GM12878 (cell line): ENCODE data around the gene MRC2. TPM values are rescaled to one million over a fixed set of nuclear protein-coding genes. Genes with fewer than 3 reads are reported as not detected.

ENCODE experiments used
- ATAC-seq: fragments of 200-7000 bp; cut with Tn5 transposase; 3 replicates; pipeline ENCODE4 v1.9.1; 2020; ENCODE audit warnings: mild to moderate bottlenecking, moderate library complexity
- BruUV-seq: library from RNA; stranded (reverse); fragments of 400-500 nt; replicated peaks from 2 replicates; lab custom pipeline; 2021; lab: Mats Ljungman, UMichigan
- CTCF ChIA-PET: fragments of 300-600 bp; sonication (Branson Sonifier 250); formaldehyde crosslinking; extraction: SDS; loops from one replicate; lab custom pipeline; 2021; ENCODE audit warnings: inconsistent platforms; lab: Yijun Ruan, JAX
- POLR2A ChIA-PET: fragments of 350-600 bp; formaldehyde crosslinking; extraction: SDS; loops from one replicate; lab custom pipeline; 2021; ENCODE audit warnings: inconsistent platforms; lab: Charles Lee
- RAD21 ChIA-PET: fragments of 300-600 bp; sonication (Branson Sonifier 250); formaldehyde crosslinking; loops from one replicate; lab custom pipeline; 2023; ENCODE audit warnings: antibody characterized with exemption; ENCODE audit not compliant: unreplicated experiment; lab: Charles Lee
- SMC1A ChIA-PET: fragments of 300-600 bp; sonication (Branson Sonifier 250); formaldehyde crosslinking; loops from one replicate; lab custom pipeline; 2023; ENCODE audit not compliant: unreplicated experiment, uncharacterized antibody; lab: Charles Lee
- DNase-seq: peaks from one replicate; pipeline ENCODE4 v3.0.0-alpha.2; 2011; ENCODE audit warnings: low read depth, low spot score
- FAIRE-seq: peaks from 3 replicates; lab custom pipeline; 2011; peaks lifted over from hg19 to GRCh38; lab: Jason Lieb, UNC
- H2AFZ ChIP-seq: 2 replicates; pipeline ENCODE4 v1.6.0; 2011; ENCODE audit warnings: low read depth, low read length, control low read depth; ENCODE audit not compliant: control insufficient read depth
- H3K27ac ChIP-seq: 2 replicates; pipeline ENCODE4 v1.5.1; 2011; ENCODE audit warnings: control low read depth; ENCODE audit not compliant: control insufficient read depth, insufficient read depth
- H3K27me3 ChIP-seq, 2 experiments: replicated peaks in 1 of 2; 2 replicates each; pipeline versions ENCODE4 v1.6.0 to v1.6.1; 2011; ENCODE audit warnings: low read length in 1 of 2; ENCODE audit not compliant: control insufficient read depth in 2 of 2, insufficient read depth in 2 of 2
- H3K36me3 ChIP-seq, 2 experiments: 2 replicates each; pipeline ENCODE4 v1.5.1; 2011; ENCODE audit warnings: low read length in 1 of 2; ENCODE audit not compliant: control insufficient read depth in 2 of 2, insufficient read depth in 2 of 2
- H3K4me1 ChIP-seq: 2 replicates; pipeline ENCODE4 v1.6.1; 2011; ENCODE audit warnings: mild to moderate bottlenecking, low read length, moderate library complexity, mixed read lengths; ENCODE audit not compliant: control insufficient read depth, insufficient read depth
- H3K4me2 ChIP-seq: 2 replicates; pipeline ENCODE4 v1.6.0; 2011; ENCODE audit warnings: control low read depth; ENCODE audit not compliant: control insufficient read depth, insufficient read depth
- H3K4me3 ChIP-seq: fragments of 200-600 bp; sonication (generic); 2 replicates; pipeline ENCODE4 v1.5.1; 2016
- H3K79me2 ChIP-seq: 2 replicates; pipeline ENCODE4 v1.6.0; 2011; ENCODE audit warnings: low read length; ENCODE audit not compliant: control insufficient read depth, insufficient read depth
- H3K9ac ChIP-seq: 2 replicates; pipeline ENCODE4 v1.8.0; 2011; ENCODE audit warnings: low read length, control low read depth, mixed read lengths; ENCODE audit not compliant: control insufficient read depth, insufficient read depth
- H3K9me3 ChIP-seq: replicated peaks from 3 replicates; pipeline ENCODE4 v1.5.1; 2011; ENCODE audit warnings: mild to moderate bottlenecking, low read length; ENCODE audit not compliant: control insufficient read depth, insufficient read depth
- H4K20me1 ChIP-seq: 2 replicates; pipeline ENCODE4 v1.6.0; 2011; ENCODE audit not compliant: control insufficient read depth, insufficient read depth
- ATF3 ChIP-seq: IDR thresholded peaks from 2 replicates; pipeline ENCODE4 v1.6.1; 2011; ENCODE audit warnings: low read depth, mild to moderate bottlenecking, low read length, moderate library complexity, borderline replicate concordance; ENCODE audit errors: extremely low read depth
- EZH2 ChIP-seq: IDR thresholded peaks from 2 replicates; pipeline ENCODE4 v1.6.1; 2012; ENCODE audit warnings: low read depth, mild to moderate bottlenecking, control low read depth, inconsistent platforms, low read length, borderline replicate concordance; ENCODE audit not compliant: control insufficient read depth
- GATAD2B ChIP-seq: fragments of 450-650 bp; conservative IDR thresholded peaks from 2 replicates; pipeline ENCODE4 v1.6.1; 2017; ENCODE audit warnings: low read depth, mild to moderate bottlenecking, moderate library complexity
- HCFC1 ChIP-seq: fragments of 150-350 bp; IDR thresholded peaks from 2 replicates; pipeline ENCODE4 v1.6.1; 2014; ENCODE audit warnings: low read length
- MXI1 ChIP-seq: fragments of 150-350 bp; IDR thresholded peaks from 2 replicates; pipeline ENCODE4 v1.6.1; 2011; ENCODE audit warnings: low read depth, mild to moderate bottlenecking, inconsistent platforms, low read length, improper control_type of control experiment
- NBN ChIP-seq: fragments of 450-650 bp; IDR thresholded peaks from 2 replicates; pipeline ENCODE4 v1.6.1; 2016
- NFXL1 ChIP-seq: fragments of 450-650 bp; IDR thresholded peaks from 2 replicates; pipeline ENCODE4 v1.6.1; 2017; ENCODE audit warnings: antibody characterized with exemption, mild to moderate bottlenecking, borderline replicate concordance
- NKRF ChIP-seq: fragments of 450-650 bp; conservative IDR thresholded peaks from 2 replicates; pipeline ENCODE4 v1.6.1; 2017; ENCODE audit warnings: mild to moderate bottlenecking, moderate library complexity
- POLR2AphosphoS5 ChIP-seq: IDR thresholded peaks from 2 replicates; pipeline ENCODE4 v1.6.1; 2011; ENCODE audit warnings: mild to moderate bottlenecking, low read length, inconsistent platforms
- RAD51 ChIP-seq: fragments of 450-650 bp; IDR thresholded peaks from 2 replicates; pipeline ENCODE4 v1.6.1; 2016; ENCODE audit warnings: moderate library complexity, mild to moderate bottlenecking, inconsistent platforms
- REST ChIP-seq: IDR thresholded peaks from 2 replicates; pipeline ENCODE4 v1.6.1; 2012; ENCODE audit warnings: mild to moderate bottlenecking, low read depth, low read length
- RUNX3 ChIP-seq: IDR thresholded peaks from 2 replicates; pipeline ENCODE4 v1.6.1; 2012; ENCODE audit warnings: low read length, inconsistent platforms
- SUZ12 ChIP-seq: fragments of 200-600 bp; sonication (generic); IDR thresholded peaks from one replicate; pipeline ENCODE4 v1.6.1; 2018; ENCODE audit warnings: antibody characterized with exemption, mild to moderate bottlenecking; ENCODE audit not compliant: unreplicated experiment
- WGBS: methylation state at CpG from one replicate; pipeline ENCODE4 v1.1.6; 2016; ENCODE audit warnings: low lambda C conversion rate; ENCODE audit not compliant: insufficient replicate concordance, insufficient coverage; ENCODE audit errors: missing lambda C conversion rate; 5-methylcytosine and 5-hydroxymethylcytosine counted together
- in situ Hi-C: fragments of 300-500 bp; cut with MboI; formaldehyde crosslinking; loops from 9 replicates; pipeline ENCODE4 v1.14.3; 2018; ENCODE audit warnings: mixed read lengths
- intact Hi-C: fragments of 100-400 bp; cut with micrococcal nuclease; formaldehyde crosslinking; loops from one replicate; pipeline ENCODE4 v1.14.2; 2022; ENCODE audit not compliant: unreplicated experiment
- polyA plus RNA-seq, 11 experiments: library from polyadenylated mRNA; depleted of rRNA in 4 of 11; unstranded in 6 of 11; stranded (reverse) in 5 of 11; fragments of >200 nt; fragmentation: Nextera tagmentation in 4 of 11; fragmentation: Illumina TruSeq in 1 of 11; extraction: Ambion mirVana in 4 of 11; extraction: Trizol in 1 of 11; gene quantifications; 1 replicate in 1 of 11; 2 replicates in 10 of 11; pipeline versions ENCODE4 v1.2.1 to v1.2.3, GENCODE V29; 2011 to 2016; ENCODE audit warnings: inconsistent platforms in 2 of 11, missing spikeins in 2 of 11, low read depth in 1 of 11
- total RNA-seq, 4 experiments: library from RNA; depleted of rRNA in 3 of 4; stranded (reverse); fragments of >200 nt in 3 of 4; fragmentation: Illumina TruSeq in 1 of 4; extraction: Trizol in 1 of 4; gene quantifications; 2 replicates each; pipeline versions ENCODE4 v1.2.1 to v1.2.3, GENCODE V29; 2013 to 2021

Gene MRC2
- total and polyA plus RNA-seq, 10 of the 15 experiments (the other 5 are each of a cell fraction or from before 2014, with no cell fraction given): 0.04 to 0.96 (median 0.30) TPM; not detected in 1

GRCh38 chr17:62738281-62738680, 110.8 kb downstream of the MRC2 start (continued):
- no peak for TF ChIP-seq NFXL1

- no peak overlapping the region for H3K4me2 ChIP-seq
- no peaks in the 10 kb centered on the region for H4K20me1 ChIP-seq
- SMC1A ChIA-PET: no interaction called here
- H3K9me3 ChIP-seq: no peaks in the 10 kb centered on the region
- H3K4me1 ChIP-seq: no peaks in the 10 kb centered on the region
- 74% methylated on average over 16 of the region's 16 CpGs for WGBS
- POLR2A ChIA-PET: no interaction called here
- H3K9ac ChIP-seq: no peak overlapping the region
- H3K27me3 ChIP-seq: no peaks in the 10 kb centered on the region; a peak in 1 of 4 replicates
- ATAC-seq (no peak), FAIRE-seq (no peak), DNase-seq (no peak)
- no peaks in the 10 kb centered on the region for H3K79me2 ChIP-seq
- TF ChIP-seq POLR2AphosphoS5 (no peak), NKRF (no peak), HCFC1 (no peak), ATF3 (no peak), SUZ12 (no peak), NBN (no peak), GATAD2B (no peak), EZH2 (no peak), RUNX3 (no peak), REST (no peak), RAD51 (no peak), MXI1 (no peak)
- no peak overlapping the region for H2AFZ ChIP-seq
- in situ Hi-C loops (no loop called here), intact Hi-C loops (no loop called here)
- H3K36me3 ChIP-seq: no peaks in the 10 kb centered on the region
- H3K4me3 ChIP-seq: no peak overlapping the region
- H3K27ac ChIP-seq: no peak overlapping the region
- BruUV-seq: no TSS peak
- RAD21 ChIA-PET: no interaction called here
- CTCF ChIA-PET: no interaction called here
These were observed 112.3 kb downstream of the MRC2 start for GRCh38 chr17:62739645-62740388.
